ENCODE measurements around the gene GLCCI1.

DNA sequence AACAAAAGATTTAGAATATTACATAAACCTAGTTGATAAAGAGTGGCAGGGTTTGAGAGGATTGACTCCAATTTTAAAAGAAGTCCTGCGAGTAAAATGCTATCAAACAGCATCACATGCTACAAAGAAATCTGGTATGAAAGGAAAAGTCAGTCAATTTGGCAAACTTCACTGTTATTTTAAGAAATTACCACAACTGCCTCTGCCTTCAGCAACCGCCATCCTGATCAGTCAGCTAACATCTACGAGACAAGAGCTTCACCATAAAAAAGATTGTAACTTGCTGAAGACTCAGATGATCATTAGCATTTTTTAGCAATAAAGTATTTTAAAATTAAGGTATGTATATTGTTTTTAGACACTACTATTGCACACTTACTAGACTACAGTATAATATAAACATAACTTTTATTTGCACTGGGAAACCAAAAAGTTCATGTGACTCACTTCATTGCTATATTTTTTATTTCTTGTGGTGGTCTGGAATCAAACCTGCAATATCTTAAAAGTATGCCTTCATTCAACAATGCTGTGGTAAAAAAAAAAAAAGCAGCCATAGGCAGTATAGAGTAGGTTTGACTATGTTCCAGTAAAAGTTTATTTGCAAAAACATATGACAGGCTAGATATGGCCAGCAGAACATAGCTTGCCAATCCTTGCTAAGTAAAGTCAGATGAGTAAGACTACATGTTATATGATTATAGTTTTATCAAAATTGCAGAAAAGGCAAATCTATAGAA is 74.4 kb downstream of the GLCCI1 start:
- TF ChIP-seq, protein P1, sequence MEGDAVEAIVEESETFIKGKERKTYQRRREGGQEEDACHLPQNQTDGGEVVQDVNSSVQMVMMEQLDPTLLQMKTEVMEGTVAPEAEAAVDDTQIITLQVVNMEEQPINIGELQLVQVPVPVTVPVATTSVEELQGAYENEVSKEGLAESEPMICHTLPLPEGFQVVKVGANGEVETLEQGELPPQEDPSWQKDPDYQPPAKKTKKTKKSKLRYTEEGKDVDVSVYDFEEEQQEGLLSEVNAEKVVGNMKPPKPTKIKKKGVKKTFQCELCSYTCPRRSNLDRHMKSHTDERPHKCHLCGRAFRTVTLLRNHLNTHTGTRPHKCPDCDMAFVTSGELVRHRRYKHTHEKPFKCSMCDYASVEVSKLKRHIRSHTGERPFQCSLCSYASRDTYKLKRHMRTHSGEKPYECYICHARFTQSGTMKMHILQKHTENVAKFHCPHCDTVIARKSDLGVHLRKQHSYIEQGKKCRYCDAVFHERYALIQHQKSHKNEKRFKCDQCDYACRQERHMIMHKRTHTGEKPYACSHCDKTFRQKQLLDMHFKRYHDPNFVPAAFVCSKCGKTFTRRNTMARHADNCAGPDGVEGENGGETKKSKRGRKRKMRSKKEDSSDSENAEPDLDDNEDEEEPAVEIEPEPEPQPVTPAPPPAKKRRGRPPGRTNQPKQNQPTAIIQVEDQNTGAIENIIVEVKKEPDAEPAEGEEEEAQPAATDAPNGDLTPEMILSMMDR (IDR thresholded peaks at IDR 0.05; ENCODE audit: poor library complexity, severe bottlenecking): no peak
- TF ChIP-seq EZH2 (IDR thresholded peaks at IDR 0.05; ENCODE audit: borderline replicate concordance, insufficient read depth, low read length, poor library complexity, severe bottlenecking) (no peak), TAF1 (IDR thresholded peaks at IDR 0.05; ENCODE audit: low read depth) (no peak)
